K562 (cell line): ENCODE measurements around the gene OGFR. TPM values are rescaled to one million over a fixed set of nuclear protein-coding genes. Genes with fewer than 3 reads are reported as not detected.
A peak's percentile ranks its signal among the peaks of the same experiment; 100 is the strongest.

Experiments used
- ASH1L ChIP-seq: fragments of 450-650 bp; IDR thresholded peaks from 2 replicates; pipeline ENCODE4 v1.6.1; 2018; ENCODE audit warnings: borderline replicate concordance, mild to moderate bottlenecking, low read depth; ENCODE audit not compliant: partially characterized antibody
- CEBPB ChIP-seq: fragments of 450-650 bp; IDR thresholded peaks from 2 replicates; pipeline ENCODE4 v1.6.1; 2016; ENCODE audit warnings: missing genetic modification characterization, missing compliant biosample characterization
- EP400 ChIP-seq: fragments of 450-650 bp; IDR thresholded peaks from 2 replicates; pipeline ENCODE4 v1.6.1; 2017; ENCODE audit warnings: antibody characterized with exemption, mild to moderate bottlenecking, moderate library complexity
- GTF2F1 ChIP-seq: IDR thresholded peaks from 2 replicates; pipeline ENCODE4 v1.6.1; 2011; ENCODE audit warnings: low read depth, low read length, improper control_type of control experiment
- HNRNPK ChIP-seq: fragments of 200-400 bp; formaldehyde crosslinking; IDR thresholded peaks from one replicate; pipeline ENCODE4 v1.6.1; 2018; ENCODE audit warnings: mild to moderate bottlenecking, low read depth, low read length; ENCODE audit not compliant: poor library complexity, severe bottlenecking
- KAT8 ChIP-seq: fragments of 450-650 bp; IDR thresholded peaks from 2 replicates; pipeline ENCODE4 v1.6.1; 2016; ENCODE audit warnings: low read depth, mild to moderate bottlenecking
- MECOM ChIP-seq: fragments of 250-450 bp; sonication (Bioruptor Pico); IDR thresholded peaks from 2 replicates; pipeline ENCODE4 v1.8.0; 2022; ENCODE audit warnings: inconsistent platforms
- MLLT1 ChIP-seq, 2 experiments: fragments of 450-650 bp; IDR thresholded peaks; 2 replicates each; pipeline ENCODE4 v1.6.1; 2016
- MXI1 ChIP-seq: IDR thresholded peaks from 2 replicates; pipeline ENCODE4 v1.6.1; 2011; ENCODE audit warnings: low read depth, mild to moderate bottlenecking, improper control_type of control experiment, low read length
- PKNOX1 ChIP-seq: fragments of 450-650 bp; IDR thresholded peaks from 2 replicates; pipeline ENCODE4 v1.6.1; 2016
- RBM22 ChIP-seq: fragments of 200-400 bp; formaldehyde crosslinking; IDR thresholded peaks from 2 replicates; pipeline ENCODE4 v1.6.1; 2018; ENCODE audit warnings: low read length, low read depth; ENCODE audit not compliant: poor library complexity, severe bottlenecking
- TAF15 ChIP-seq: fragments of 200-400 bp; formaldehyde crosslinking; IDR thresholded peaks from 2 replicates; pipeline ENCODE4 v1.6.1; 2017; ENCODE audit warnings: mild to moderate bottlenecking, low read depth, low read length, moderate library complexity
- XRCC5 ChIP-seq: fragments of 200-400 bp; formaldehyde crosslinking; IDR thresholded peaks from 2 replicates; pipeline ENCODE4 v1.6.1; 2017; ENCODE audit warnings: low read depth, mild to moderate bottlenecking, low read length
- ZBTB11 ChIP-seq, 3 experiments: fragments of 200-800 bp in 1 of 3; fragments of 250-450 bp in 1 of 3; fragments of 450-650 bp in 1 of 3; sonication (Bioruptor Pico) in 1 of 3; sonication (Bioruptor generic) in 1 of 3; formaldehyde crosslinking in 1 of 3; IDR thresholded peaks; 2 replicates each; pipeline versions ENCODE4 v1.6.1 to v1.8.0; 2016 to 2022; ENCODE audit warnings: mild to moderate bottlenecking in 2 of 3, missing genetic modification characterization in 2 of 3, missing compliant biosample characterization in 1 of 3, moderate library complexity in 1 of 3
- ZNF77 ChIP-seq: fragments of 250-450 bp; sonication (Bioruptor Pico); IDR thresholded peaks from 2 replicates; pipeline ENCODE4 v1.5.0; 2020
- polyA plus RNA-seq, 8 experiments: library from polyadenylated mRNA; depleted of rRNA in 4 of 8; stranded (reverse) in 5 of 8; unstranded in 3 of 8; fragments of >200 nt; fragmentation: Nextera tagmentation in 2 of 8; fragmentation: Illumina TruSeq in 1 of 8; extraction: Ambion mirVana in 2 of 8; extraction: Trizol in 1 of 8; gene quantifications; 2 replicates each; pipeline versions ENCODE4 v1.2.1 to v1.2.3, GENCODE V29; 2011 to 2014; ENCODE audit warnings: inconsistent platforms in 1 of 8, missing spikeins in 1 of 8
- total RNA-seq, 7 experiments: library from RNA; depleted of rRNA in 6 of 7; stranded (reverse); fragments of >200 nt in 6 of 7; fragmentation: Illumina TruSeq in 2 of 7; extraction: Trizol in 2 of 7; gene quantifications; 2 replicates each; pipeline versions ENCODE4 v1.2.1 to v1.2.3, GENCODE V29; 2011 to 2021; ENCODE audit warnings: low replicate concordance in 1 of 7
- TF ChIP-seq, protein P1 (sequence below): fragments of 450-650 bp; IDR thresholded peaks from 2 replicates; pipeline ENCODE4 v1.6.1; 2014; ENCODE audit warnings: low read depth, mild to moderate bottlenecking, moderate library complexity, borderline replicate concordance
- TF ChIP-seq, protein P2 (sequence below): fragments of 250-450 bp; sonication (Bioruptor Pico); IDR thresholded peaks from 2 replicates; pipeline ENCODE4 v1.8.0; 2022; ENCODE audit warnings: inconsistent platforms, mild to moderate bottlenecking, moderate library complexity, borderline replicate concordance

OGFR gene
- total and polyA plus RNA-seq, 9 of the 15 experiments (the other 6 are each of a cell fraction or from before 2014, with no cell fraction given): 0.39 to 56.3 (median 17.5) TPM

DNA sequence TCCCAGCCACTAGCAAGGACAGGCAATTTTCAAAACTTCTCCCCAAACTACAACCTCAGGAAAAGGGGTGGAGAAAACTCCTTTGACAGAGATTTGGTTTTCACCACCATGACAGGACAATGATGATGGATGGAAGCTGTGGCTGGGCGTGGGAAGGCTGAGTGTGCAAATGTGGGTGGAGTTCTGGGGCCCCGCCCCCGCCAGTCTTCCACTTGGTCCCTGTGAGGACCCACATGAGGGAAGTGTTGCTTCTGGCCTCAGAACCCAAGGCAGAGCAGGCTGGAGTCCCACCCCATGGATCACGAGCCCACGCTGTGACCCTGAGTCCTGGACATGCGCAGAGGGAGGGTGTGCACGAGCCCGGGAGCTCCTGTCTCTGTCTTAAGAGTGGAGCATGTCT is 29.9 kb upstream of the OGFR start (continued):
- TF ChIP-seq ZBTB11 (CRISPR knock-in tag; IDR thresholded peaks at IDR 0.05) (no peak), XRCC5 (no peak), HNRNPK (no peak), MXI1 (no peak), EP400 (no peak), TAF15 (no peak), ZNF77 (CRISPR knock-in tag) (no peak), RBM22 (no peak), CEBPB (no peak), MECOM (CRISPR knock-in tag) (no peak), ASH1L (no peak), PKNOX1 (peak; percentile 95), KAT8 (no peak), GTF2F1 (no peak), MLLT1 (IDR thresholded peaks at IDR 0.05) (peak in 1 of 2 experiments; percentile 76; a peak in 2 of 4 replicates)
- TF ChIP-seq, protein P1, sequence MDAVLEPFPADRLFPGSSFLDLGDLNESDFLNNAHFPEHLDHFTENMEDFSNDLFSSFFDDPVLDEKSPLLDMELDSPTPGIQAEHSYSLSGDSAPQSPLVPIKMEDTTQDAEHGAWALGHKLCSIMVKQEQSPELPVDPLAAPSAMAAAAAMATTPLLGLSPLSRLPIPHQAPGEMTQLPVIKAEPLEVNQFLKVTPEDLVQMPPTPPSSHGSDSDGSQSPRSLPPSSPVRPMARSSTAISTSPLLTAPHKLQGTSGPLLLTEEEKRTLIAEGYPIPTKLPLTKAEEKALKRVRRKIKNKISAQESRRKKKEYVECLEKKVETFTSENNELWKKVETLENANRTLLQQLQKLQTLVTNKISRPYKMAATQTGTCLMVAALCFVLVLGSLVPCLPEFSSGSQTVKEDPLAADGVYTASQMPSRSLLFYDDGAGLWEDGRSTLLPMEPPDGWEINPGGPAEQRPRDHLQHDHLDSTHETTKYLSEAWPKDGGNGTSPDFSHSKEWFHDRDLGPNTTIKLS: no peak
- TF ChIP-seq, protein P2, sequence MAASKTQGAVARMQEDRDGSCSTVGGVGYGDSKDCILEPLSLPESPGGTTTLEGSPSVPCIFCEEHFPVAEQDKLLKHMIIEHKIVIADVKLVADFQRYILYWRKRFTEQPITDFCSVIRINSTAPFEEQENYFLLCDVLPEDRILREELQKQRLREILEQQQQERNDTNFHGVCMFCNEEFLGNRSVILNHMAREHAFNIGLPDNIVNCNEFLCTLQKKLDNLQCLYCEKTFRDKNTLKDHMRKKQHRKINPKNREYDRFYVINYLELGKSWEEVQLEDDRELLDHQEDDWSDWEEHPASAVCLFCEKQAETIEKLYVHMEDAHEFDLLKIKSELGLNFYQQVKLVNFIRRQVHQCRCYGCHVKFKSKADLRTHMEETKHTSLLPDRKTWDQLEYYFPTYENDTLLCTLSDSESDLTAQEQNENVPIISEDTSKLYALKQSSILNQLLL (CRISPR knock-in tag): no peak
